ENCODE measurements around the gene CDH10. TPM values are rescaled to one million over a fixed set of nuclear protein-coding genes. Genes with fewer than 3 reads are reported as not detected.

The CDH10 gene
- total and polyA plus RNA-seq, 2 donors (not counting 1 experiment from before 2014, with no cell fraction given): not detected

DNA sequence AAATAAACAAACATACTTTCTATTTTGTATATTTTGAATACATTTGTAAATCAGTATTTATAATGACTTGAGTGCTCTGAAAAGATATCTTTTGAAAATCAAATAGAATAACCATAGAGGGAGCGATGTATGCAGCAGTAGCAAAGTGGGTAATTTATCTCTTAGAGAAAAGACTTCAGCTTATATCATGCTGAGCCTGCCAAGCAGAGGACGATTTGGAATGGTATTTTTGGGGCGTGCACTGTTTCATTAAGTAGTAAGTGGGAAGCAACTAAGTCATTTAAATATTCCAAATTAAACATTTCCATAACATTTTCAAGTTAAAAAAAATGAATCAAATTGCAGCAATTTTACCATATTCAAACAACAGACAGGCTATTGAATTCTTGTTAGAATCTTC is 147.6 kb downstream of the CDH10 start:
- Mint-ChIP-seq H3K4me3 (no peak overlapping the region), H3K9me3 (ENCODE audit: insufficient read depth) (no peaks in the 10 kb centered on the region), H3K4me1 (no peaks in the 10 kb centered on the region), H3K27ac (no peak overlapping the region), H3K27me3 (no peaks in the 10 kb centered on the region)
- Histone ChIP-seq H3K9me3 (ENCODE audit: control extremely low read depth in 1 of 3, control insufficient read depth in 2 of 3, insufficient read depth in 1 of 3, low read length in 2 of 3) (peaks cover 0 to 5% (median 0%) of the 10 kb centered on the region in 3 donors), H2AFZ (ENCODE audit: insufficient read depth, low read depth, low read length, poor library complexity, severe bottlenecking) (no peak overlapping the region), H3K27ac (ENCODE audit: low read length in 2 of 2) (no peak overlapping the region), H3K4me1 (ENCODE audit: control insufficient read depth in 2 of 2, insufficient read depth in 2 of 2, low read length in 2 of 2) (no peaks in the 10 kb centered on the region), H3K4me2 (replicated peaks; ENCODE audit: low read depth, low read length, poor library complexity, severe bottlenecking) (no peak overlapping the region), H3K4me3 (ENCODE audit: control extremely low read depth in 1 of 5, extremely low read depth in 1 of 5, insufficient read depth in 1 of 5, low read depth in 2 of 5, low read length in 4 of 5) (no peak overlapping the region), H3K79me2 (ENCODE audit: control insufficient read depth, insufficient read depth, low read length) (no peaks in the 10 kb centered on the region), H3K36me3 (replicated peaks in 1 of 2; ENCODE audit: control extremely low read depth in 1 of 2, control insufficient read depth in 1 of 2, extremely low read depth in 1 of 2, insufficient read depth in 2 of 2, low read length in 1 of 2) (no peaks in the 10 kb centered on the region), H4K20me1 (ENCODE audit: control insufficient read depth, insufficient read depth, low read length, poor library complexity, severe bottlenecking) (no peaks in the 10 kb centered on the region), H3K27me3 (replicated peaks in 1 of 4; ENCODE audit: control extremely low read depth in 1 of 4, control insufficient read depth in 3 of 4, insufficient read depth in 4 of 4, low read length in 3 of 4) (no peaks in the 10 kb centered on the region), H3K9ac (ENCODE audit: low read length) (no peak overlapping the region)
- ATAC-seq (ENCODE audit: low read depth): no peak
- TF ChIP-seq CTCF (IDR thresholded peaks at IDR 0.05): no peak
- no peak for TF ChIP-seq EZH2 (IDR thresholded peaks at IDR 0.05; ENCODE audit: borderline replicate concordance, insufficient read depth, low read depth, low read length, poor library complexity, severe bottlenecking)
- no CpG with 5 or more reads among the region's 3 CpGs for WGBS (ENCODE audit: insufficient coverage)
- CTCF ChIA-PET: no interaction called here
- DNase-seq: no peak
- POLR2A ChIA-PET: no interaction called here
- intact Hi-C loops (cut with micrococcal nuclease): no loop called here

- H2AFZ ChIP-seq (ENCODE audit: insufficient read depth, low read depth, low read length, poor library complexity, severe bottlenecking): no peak overlapping the region
- no peaks in the 10 kb centered on the region for H3K27me3 ChIP-seq (replicated peaks in 1 of 4; ENCODE audit: control extremely low read depth in 1 of 4, control insufficient read depth in 3 of 4, insufficient read depth in 4 of 4, low read length in 3 of 4)
- H4K20me1 ChIP-seq (ENCODE audit: control insufficient read depth, insufficient read depth, low read length, poor library complexity, severe bottlenecking): no peaks in the 10 kb centered on the region
- no CpG with 5 or more reads among the region's 2 CpGs for WGBS (ENCODE audit: insufficient coverage)
- H3K79me2 ChIP-seq (ENCODE audit: control insufficient read depth, insufficient read depth, low read length): no peaks in the 10 kb centered on the region
- H3K9ac ChIP-seq (ENCODE audit: low read length): no peak overlapping the region
- H3K9me3 ChIP-seq (ENCODE audit: control extremely low read depth in 1 of 3, control insufficient read depth in 2 of 3, insufficient read depth in 1 of 3, low read length in 2 of 3): no peaks in the 10 kb centered on the region
- no peaks in the 10 kb centered on the region for H3K27me3 Mint-ChIP-seq
- intact Hi-C loops (cut with micrococcal nuclease): no loop called here
- no peak overlapping the region for H3K4me2 ChIP-seq (replicated peaks; ENCODE audit: low read depth, low read length, poor library complexity, severe bottlenecking)
- ATAC-seq (ENCODE audit: low read depth) (no peak), DNase-seq (no peak)
- no peaks in the 10 kb centered on the region for H3K4me1 ChIP-seq (ENCODE audit: control insufficient read depth in 2 of 2, insufficient read depth in 2 of 2, low read length in 2 of 2)
- TF ChIP-seq CTCF (IDR thresholded peaks at IDR 0.05) (no peak), EZH2 (IDR thresholded peaks at IDR 0.05; ENCODE audit: borderline replicate concordance, insufficient read depth, low read depth, low read length, poor library complexity, severe bottlenecking) (no peak)
- H3K36me3 ChIP-seq (replicated peaks in 1 of 2; ENCODE audit: control extremely low read depth in 1 of 2, control insufficient read depth in 1 of 2, extremely low read depth in 1 of 2, insufficient read depth in 2 of 2, low read length in 1 of 2): no peaks in the 10 kb centered on the region
- H3K4me3 ChIP-seq (ENCODE audit: control extremely low read depth in 1 of 5, extremely low read depth in 1 of 5, insufficient read depth in 1 of 5, low read depth in 2 of 5, low read length in 4 of 5): no peak overlapping the region
- ChIA-PET POLR2A (no interaction called here), CTCF (no interaction called here)
- no peak overlapping the region for H3K27ac Mint-ChIP-seq
- no peaks in the 10 kb centered on the region for H3K9me3 Mint-ChIP-seq (ENCODE audit: insufficient read depth)
- no peak overlapping the region for H3K27ac ChIP-seq (ENCODE audit: low read length in 2 of 2)
- H3K4me3 Mint-ChIP-seq: no peak overlapping the region
- H3K4me1 Mint-ChIP-seq: no peaks in the 10 kb centered on the region
Observed at GRCh38 chr5:24496268-24496667, 148.5 kb downstream of the CDH10 start.

All from B cell (primary cell).